ENCODE data around the gene ICA1.
"Not testable (repeated sequence)": the region's sequence is repeated elsewhere in the genome, so short reads cannot be mapped to it uniquely, and the experiment has no call there.

The ICA1 gene

GRCh38 chr7:8105449-8106095 is 156.4 kb downstream of the ICA1 start:
- no peak for DNase-seq (ENCODE audit: low read depth)
- no peak overlapping the region for H3K4me3 ChIP-seq (ENCODE audit: low read length)
- TF ChIP-seq CTCF (IDR thresholded peaks at IDR 0.05; ENCODE audit: insufficient read depth, low read depth, low read length, missing control alignments) = no peak

- H3K4me3 ChIP-seq (ENCODE audit: low read length) = no peak overlapping the region
- DNase-seq (ENCODE audit: low read depth) = no peak
- no peak for TF ChIP-seq CTCF (IDR thresholded peaks at IDR 0.05; ENCODE audit: insufficient read depth, low read depth, low read length, missing control alignments)
Observed at GRCh38 chr7:8103282-8103681, 158.7 kb downstream of the ICA1 start.

- DNase-seq (ENCODE audit: low read depth); H3K4me3 ChIP-seq (ENCODE audit: low read length): not testable (repeated sequence)
Observed at GRCh38 chr7:8101292-8101691, 160.7 kb downstream of the ICA1 start.

- DNase-seq (ENCODE audit: low read depth) = no peak
- no peak overlapping the region for H3K4me3 ChIP-seq (ENCODE audit: low read length)
- TF ChIP-seq CTCF (IDR thresholded peaks at IDR 0.05; ENCODE audit: insufficient read depth, low read depth, low read length, missing control alignments) = no peak
Observed at GRCh38 chr7:8094164-8095140, 167.5 kb downstream of the ICA1 start.

GRCh38 chr7:8092140-8092539 is 169.8 kb downstream of the ICA1 start:
- peak; percentile 46 for DNase-seq (ENCODE audit: low read depth)
- H3K4me3 ChIP-seq (ENCODE audit: low read length) = no peak overlapping the region
- TF ChIP-seq CTCF (IDR thresholded peaks at IDR 0.05; ENCODE audit: insufficient read depth, low read depth, low read length, missing control alignments) = no peak

GRCh38 chr7:8089036-8089780 is 172.8 kb downstream of the ICA1 start:
- no peak overlapping the region for H3K4me3 ChIP-seq (ENCODE audit: low read length)
- no peak for TF ChIP-seq CTCF (IDR thresholded peaks at IDR 0.05; ENCODE audit: insufficient read depth, low read depth, low read length, missing control alignments)
- no peak for DNase-seq (ENCODE audit: low read depth)

GRCh38 chr7:8086239-8086638 is 175.7 kb downstream of the ICA1 start:
- no peak overlapping the region for H3K4me3 ChIP-seq (ENCODE audit: low read length)
- no peak for TF ChIP-seq CTCF (IDR thresholded peaks at IDR 0.05; ENCODE audit: insufficient read depth, low read depth, low read length, missing control alignments)
- no peak for DNase-seq (ENCODE audit: low read depth)

Data from epithelial cell of esophagus (primary cell).